ENCODE data around the gene CS. TPM values are rescaled to one million over a fixed set of nuclear protein-coding genes. Genes with fewer than 3 reads are reported as not detected.
A peak's percentile ranks its signal among the peaks of the same experiment; 100 is the strongest.
"Not testable (repeated sequence)": the region's sequence is repeated elsewhere in the genome, so short reads cannot be mapped to it uniquely, and the experiment has no call there.

Gene CS
- total RNA-seq, 1 donor from 2014 or later = 167 TPM

DNA sequence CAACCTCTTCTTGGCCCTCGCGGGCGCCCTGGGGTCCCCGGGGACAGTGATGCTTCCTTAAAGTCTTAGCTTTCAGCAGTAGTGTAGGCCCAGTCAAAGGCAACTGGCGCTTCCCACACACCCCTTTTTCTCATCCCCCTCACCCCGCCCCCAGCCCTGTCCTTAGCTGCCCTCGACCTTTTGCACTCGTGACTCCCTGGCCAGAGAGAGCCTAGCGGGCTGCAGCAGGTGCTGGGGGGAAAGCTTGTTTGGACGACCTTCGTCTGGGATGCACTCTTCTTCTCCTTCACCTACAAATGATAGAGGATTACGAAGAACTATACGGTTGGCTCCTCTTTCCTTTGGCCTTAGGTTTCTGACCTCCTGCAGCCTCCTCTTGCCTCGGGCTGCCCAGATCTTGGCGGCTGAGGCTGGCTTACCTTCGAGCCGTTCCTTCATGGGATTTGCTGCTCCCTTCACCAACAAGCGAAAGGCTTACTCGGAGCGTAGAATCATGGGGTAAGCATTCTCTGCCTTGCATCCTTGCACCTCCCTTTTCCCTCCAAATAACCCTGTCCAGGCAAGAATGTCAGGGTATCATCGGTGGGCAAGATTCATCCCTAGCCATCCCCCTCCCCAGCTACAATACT is 32.6 kb downstream of the CS start:
- no peak for DNase-seq (ENCODE audit: low spot score in 2 of 2, unreplicated experiment in 2 of 2)
- Mint-ChIP-seq H3K36me3 (peaks cover 10% of the 10 kb centered on the region), H3K27ac (peak overlapping the region; percentile 34), H3K9me3 (no peaks in the 10 kb centered on the region), H3K27me3 (ENCODE audit: low read depth) (no peaks in the 10 kb centered on the region), H3K4me3 (peak overlapping the region; percentile 72), H3K4me1 (peaks cover 8% of the 10 kb centered on the region)
- TF ChIP-seq, protein P1, sequence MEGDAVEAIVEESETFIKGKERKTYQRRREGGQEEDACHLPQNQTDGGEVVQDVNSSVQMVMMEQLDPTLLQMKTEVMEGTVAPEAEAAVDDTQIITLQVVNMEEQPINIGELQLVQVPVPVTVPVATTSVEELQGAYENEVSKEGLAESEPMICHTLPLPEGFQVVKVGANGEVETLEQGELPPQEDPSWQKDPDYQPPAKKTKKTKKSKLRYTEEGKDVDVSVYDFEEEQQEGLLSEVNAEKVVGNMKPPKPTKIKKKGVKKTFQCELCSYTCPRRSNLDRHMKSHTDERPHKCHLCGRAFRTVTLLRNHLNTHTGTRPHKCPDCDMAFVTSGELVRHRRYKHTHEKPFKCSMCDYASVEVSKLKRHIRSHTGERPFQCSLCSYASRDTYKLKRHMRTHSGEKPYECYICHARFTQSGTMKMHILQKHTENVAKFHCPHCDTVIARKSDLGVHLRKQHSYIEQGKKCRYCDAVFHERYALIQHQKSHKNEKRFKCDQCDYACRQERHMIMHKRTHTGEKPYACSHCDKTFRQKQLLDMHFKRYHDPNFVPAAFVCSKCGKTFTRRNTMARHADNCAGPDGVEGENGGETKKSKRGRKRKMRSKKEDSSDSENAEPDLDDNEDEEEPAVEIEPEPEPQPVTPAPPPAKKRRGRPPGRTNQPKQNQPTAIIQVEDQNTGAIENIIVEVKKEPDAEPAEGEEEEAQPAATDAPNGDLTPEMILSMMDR (IDR thresholded peaks at IDR 0.05; ENCODE audit: unreplicated experiment) = no peak

DNA sequence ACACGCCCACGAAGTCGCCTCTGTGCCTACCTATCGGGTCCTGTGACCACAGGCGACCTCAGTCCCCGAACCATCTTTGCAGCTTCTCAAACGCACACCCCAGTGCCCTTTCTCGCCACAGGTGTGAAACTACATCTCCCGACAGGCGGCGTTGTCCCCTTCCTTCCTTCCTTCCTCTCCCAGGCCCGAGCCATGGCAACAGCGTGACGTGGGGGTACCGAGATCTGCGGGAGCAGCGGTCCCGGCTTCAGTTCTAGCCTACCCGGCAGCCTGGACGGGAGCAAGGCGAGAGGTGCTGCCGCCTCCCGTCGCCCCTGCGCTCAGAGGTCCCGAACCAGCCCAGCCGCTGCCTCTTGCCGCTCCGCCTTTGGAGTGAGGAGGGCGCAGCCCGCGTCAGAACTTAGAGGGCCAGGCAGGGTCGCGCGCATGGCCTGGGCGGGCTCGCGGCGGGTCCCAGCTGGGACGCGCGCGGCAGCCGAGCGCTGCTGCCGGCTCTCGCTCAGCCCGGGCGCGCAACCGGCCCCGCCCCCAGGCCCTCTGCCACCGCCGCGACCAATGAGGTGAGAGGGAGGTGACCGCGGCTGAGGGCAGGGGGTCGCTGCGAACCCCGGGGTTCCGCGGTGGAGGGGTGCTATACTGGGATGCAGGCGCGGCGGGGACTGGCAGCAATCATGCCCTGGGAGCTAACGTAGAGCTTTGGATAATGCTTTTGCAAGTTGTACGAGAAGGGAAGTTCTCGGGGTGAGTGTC is 33.3 kb downstream of the CS start, which contains the start of gene COQ10A:
Gene COQ10A (plus strand): TSS at position 250 of the 750 bp plus-strand sequence. CDS start 177 bp downstream, at position 427.
- Mint-ChIP-seq H3K4me1 (peaks cover 8% of the 10 kb centered on the region), H3K27me3 (ENCODE audit: low read depth) (no peaks in the 10 kb centered on the region), H3K9me3 (no peaks in the 10 kb centered on the region), H3K36me3 (peaks cover 10% of the 10 kb centered on the region), H3K4me3 (peak within 1 kb of the TSS; percentile 92), H3K27ac (peak within 1 kb of the TSS; percentile 87)
- TF ChIP-seq, protein P1 (IDR thresholded peaks at IDR 0.05; ENCODE audit: unreplicated experiment) = peak; percentile 47
- DNase-seq (ENCODE audit: low spot score in 2 of 2, unreplicated experiment in 2 of 2) = peak; percentile 63 to 85

DNA sequence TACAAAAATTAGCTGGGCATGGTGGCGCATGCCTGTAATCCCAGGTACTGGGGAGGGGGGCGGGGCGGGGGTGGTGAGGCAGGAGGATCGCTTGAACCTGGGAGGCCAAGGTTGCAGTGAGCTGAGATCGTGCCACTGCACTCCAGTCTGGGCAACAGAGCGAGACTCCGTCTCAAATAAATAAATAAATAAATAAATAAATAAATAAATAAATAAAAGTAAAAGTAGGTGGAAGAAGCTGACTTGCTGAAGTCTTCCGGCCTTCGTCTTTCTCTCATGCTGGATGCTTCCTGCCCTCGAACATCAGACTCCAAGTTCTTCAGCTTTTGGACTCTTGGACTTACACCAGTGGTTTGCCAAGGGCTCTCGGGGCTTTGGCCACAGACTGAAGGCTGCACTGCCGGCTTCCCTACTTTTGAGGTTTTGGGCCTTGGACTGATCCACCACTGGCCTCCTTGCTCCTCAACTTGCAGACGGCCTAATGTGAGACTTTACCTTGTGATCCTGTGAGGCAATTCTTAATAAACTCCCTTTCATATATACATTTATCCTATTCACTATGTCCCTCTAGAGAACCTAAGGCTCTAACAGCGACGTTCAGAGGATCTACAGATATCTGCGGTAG is 34.0 kb downstream of the CS start:
- H3K36me3 Mint-ChIP-seq; H3K9me3 Mint-ChIP-seq; H3K27me3 Mint-ChIP-seq (ENCODE audit: low read depth); H3K4me1 Mint-ChIP-seq; DNase-seq (ENCODE audit: low spot score in 2 of 2, unreplicated experiment in 2 of 2): not testable (repeated sequence)
- H3K4me3 Mint-ChIP-seq = peak overlapping the region; percentile 92
- peak overlapping the region; percentile 87 for H3K27ac Mint-ChIP-seq

DNA sequence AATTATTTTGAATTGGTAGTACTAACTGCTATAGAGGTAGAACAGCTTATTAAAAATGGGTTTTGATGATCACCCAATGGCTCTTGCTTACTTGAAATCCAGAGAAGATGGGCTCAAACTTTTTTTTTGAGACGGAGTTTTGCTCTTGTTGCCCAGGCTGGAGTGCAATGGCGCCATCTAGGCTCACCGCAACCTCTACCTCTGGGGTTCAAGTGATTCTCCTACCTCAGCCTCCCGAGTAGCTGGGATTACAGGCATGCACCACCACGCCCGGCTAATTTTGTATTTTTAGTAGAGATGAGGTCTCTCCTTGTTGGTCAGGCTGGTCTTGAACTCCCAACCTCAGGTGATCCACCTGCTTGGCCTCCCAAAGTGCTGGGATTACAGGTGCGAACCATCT is 37.2 kb downstream of the CS start:
- not testable (repeated sequence) for DNase-seq (ENCODE audit: low spot score in 2 of 2, unreplicated experiment in 2 of 2); H3K4me3 Mint-ChIP-seq; H3K9me3 Mint-ChIP-seq; H3K36me3 Mint-ChIP-seq; H3K27me3 Mint-ChIP-seq (ENCODE audit: low read depth); H3K27ac Mint-ChIP-seq
- peaks cover 15% of the 10 kb centered on the region for H3K4me1 Mint-ChIP-seq

DNA sequence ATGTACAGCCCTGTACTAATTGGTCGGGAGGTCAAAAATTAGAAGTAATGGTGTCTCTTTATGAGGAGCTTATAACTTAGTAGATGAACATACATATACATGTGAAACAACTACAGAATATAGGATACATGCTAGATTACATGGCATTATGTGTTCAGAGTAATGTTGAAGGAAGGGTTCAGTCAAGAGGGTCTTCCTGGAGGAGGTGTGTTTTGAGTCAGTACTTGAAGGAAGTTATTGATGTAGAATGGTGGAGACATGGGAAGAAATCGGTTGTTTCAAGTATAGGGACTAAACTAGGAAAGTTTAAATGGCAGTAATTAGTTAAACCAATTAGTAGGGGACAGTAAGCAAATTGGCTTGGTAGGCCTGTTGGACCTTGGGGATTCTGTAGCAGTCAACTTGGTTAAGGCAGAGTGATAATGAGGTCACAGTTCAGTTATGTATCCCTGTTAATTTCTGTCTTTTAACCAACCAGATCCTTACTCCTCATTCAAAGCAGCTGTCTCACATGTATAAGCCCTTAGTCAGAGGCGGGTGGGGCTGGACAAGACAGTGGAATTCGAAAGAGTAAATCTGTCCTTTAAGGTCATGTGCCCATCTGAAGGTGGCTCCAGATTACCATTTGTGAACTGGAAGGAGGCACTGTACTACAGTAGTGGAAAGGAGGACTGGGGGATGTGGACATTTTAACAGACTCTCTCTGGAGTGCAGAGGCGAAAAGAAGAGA is 38.5 kb downstream of the CS start:
- Mint-ChIP-seq H3K9me3 (no peaks in the 10 kb centered on the region), H3K27me3 (ENCODE audit: low read depth) (no peaks in the 10 kb centered on the region), H3K27ac (no peak overlapping the region), H3K4me3 (no peak overlapping the region), H3K4me1 (peaks cover 19% of the 10 kb centered on the region), H3K36me3 (no peaks in the 10 kb centered on the region)
- TF ChIP-seq, protein P1 (IDR thresholded peaks at IDR 0.05; ENCODE audit: unreplicated experiment) = no peak
- no peak for DNase-seq (ENCODE audit: low spot score in 2 of 2, unreplicated experiment in 2 of 2)

DNA sequence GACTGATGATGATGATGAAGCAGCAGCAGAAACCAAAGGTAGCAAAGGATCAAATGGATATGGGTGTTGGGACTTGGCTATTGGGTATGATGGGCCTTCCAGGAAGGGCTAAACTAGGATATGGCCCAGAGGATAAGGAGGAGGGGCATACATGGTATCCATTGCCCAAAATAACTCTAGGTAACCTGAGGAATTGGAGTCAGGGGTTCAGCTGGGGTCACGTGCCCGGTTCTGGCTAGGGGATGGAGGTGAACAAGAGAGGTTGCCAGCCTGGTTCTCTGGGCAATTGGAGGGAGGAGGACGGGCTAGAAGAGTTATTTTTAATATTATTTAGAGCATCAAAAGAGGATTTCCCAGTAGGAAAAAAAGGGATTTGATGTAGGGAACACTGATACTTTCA is 39.2 kb downstream of the CS start:
- Mint-ChIP-seq H3K9me3 (no peaks in the 10 kb centered on the region), H3K4me1 (peaks cover 16% of the 10 kb centered on the region), H3K27ac (no peak overlapping the region), H3K4me3 (no peak overlapping the region), H3K27me3 (ENCODE audit: low read depth) (no peaks in the 10 kb centered on the region), H3K36me3 (peaks cover 4% of the 10 kb centered on the region)
- TF ChIP-seq, protein P1 (IDR thresholded peaks at IDR 0.05; ENCODE audit: unreplicated experiment) = no peak
- DNase-seq (ENCODE audit: low spot score in 2 of 2, unreplicated experiment in 2 of 2) = no peak
